Esophagus (tissue), 2 donors: ENCODE data around the gene ABCF1. TPM values are rescaled to one million over a fixed set of nuclear protein-coding genes. Genes with fewer than 3 reads are reported as not detected.
"Not testable (repeated sequence)": the region's sequence is repeated elsewhere in the genome, so short reads cannot be mapped to it uniquely, and the experiment has no call there.

Experiments
- H3K27ac ChIP-seq, 2 donors: one replicate each; pipeline ENCODE4 v1.5.1; 2013; ENCODE audit warnings: low read depth in 2 of 2, mild to moderate bottlenecking in 2 of 2, inconsistent platforms in 1 of 2, low read length in 1 of 2, moderate library complexity in 1 of 2
- H3K27me3 ChIP-seq, 2 donors: one replicate each; pipeline ENCODE4 v1.6.1; 2013; ENCODE audit warnings: low read length in 2 of 2, control low read depth in 1 of 2, mild to moderate bottlenecking in 1 of 2; ENCODE audit not compliant: insufficient read depth in 2 of 2, control insufficient read depth in 1 of 2
- H3K36me3 ChIP-seq, 2 donors: one replicate each; pipeline ENCODE4 v1.6.1; 2013; ENCODE audit warnings: low read length in 1 of 2; ENCODE audit not compliant: control insufficient read depth in 2 of 2, insufficient read depth in 2 of 2
- H3K4me1 ChIP-seq, 2 donors: one replicate each; pipeline ENCODE4 v1.6.1; 2013; ENCODE audit warnings: low read length in 1 of 2; ENCODE audit not compliant: control insufficient read depth in 2 of 2, insufficient read depth in 2 of 2
- H3K4me3 ChIP-seq, 2 donors: one replicate each; pipeline ENCODE4 v1.5.1; 2013; ENCODE audit warnings: low read length in 2 of 2, mild to moderate bottlenecking in 2 of 2, low read depth in 1 of 2, moderate library complexity in 1 of 2
- H3K9me3 ChIP-seq, 2 donors: one replicate each; pipeline ENCODE4 v1.6.1; 2013; ENCODE audit warnings: mild to moderate bottlenecking in 2 of 2, low read depth in 1 of 2, low read length in 1 of 2, moderate library complexity in 1 of 2; ENCODE audit not compliant: control insufficient read depth in 2 of 2, insufficient read depth in 1 of 2
- WGBS, 2 donors: extraction: QIAGEN DNeasy Blood & Tissue Kit; methylation state at CpG; one replicate each; pipeline ENCODE4 v1.1.7; 2013; 5-methylcytosine and 5-hydroxymethylcytosine counted together
- polyA plus RNA-seq, 2 donors: library from polyadenylated mRNA; stranded (reverse); fragments of 200-250 nt; gene quantifications; one replicate each; pipeline ENCODE4 v1.2.3, GENCODE V29; 2013
- donor health status: healthy with polysubstance abuse.
- donor health status: Bipolar disorder and iron deficiency.

The ABCF1 gene
- 10 to 100 TPM; 17.7 to 23.8 TPM for polyA plus RNA-seq

- H3K36me3 ChIP-seq: no peaks in the 10 kb centered on the region
Observed at GRCh38 chr6:30571075-30571761, at the start of gene ABCF1. Gene ABCF1, plus strand, starts transcription at chr6:30571442. Its CDS starts 46 bp downstream, at chr6:30571488.

DNA sequence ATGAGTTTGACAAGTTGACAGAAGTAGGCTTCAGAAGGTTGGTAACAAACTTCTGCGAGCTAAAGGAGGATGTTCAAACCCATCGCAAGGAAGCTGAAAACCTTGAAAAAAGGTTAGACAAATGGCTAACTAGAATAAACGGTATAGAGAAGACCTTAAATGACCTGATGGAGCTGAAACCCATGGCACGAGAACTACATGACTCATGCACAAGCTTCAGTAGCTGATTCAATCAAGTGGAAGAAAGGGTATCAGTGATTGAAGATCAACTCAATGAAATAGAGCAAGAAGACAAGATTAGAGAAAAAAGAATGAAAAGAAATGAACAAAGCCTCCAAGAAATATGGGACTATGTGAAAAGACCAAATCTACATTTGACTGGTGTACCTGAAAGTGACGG, 49.3 kb upstream of the ABCF1 start:
- not testable (repeated sequence) for H3K27me3 ChIP-seq, H3K36me3 ChIP-seq, H3K4me1 ChIP-seq, H3K9me3 ChIP-seq, H3K4me3 ChIP-seq, H3K27ac ChIP-seq
- 75 to 80% methylated on average over 5 of the region's 5 CpGs for WGBS, 2 donors

More at GRCh38 chr6:30571075-30571761, at the start of gene ABCF1:
- Histone ChIP-seq H3K9me3 (no peaks in the 10 kb centered on the region), H3K27ac (peak within 1 kb of the TSS; percentile 91 to 94), H3K27me3 (no peaks in the 10 kb centered on the region), H3K4me1 (peaks cover 2 to 3% of the 10 kb centered on the region in 2 donors), H3K4me3 (peak within 1 kb of the TSS; percentile 61 to 88)
- 0% methylated on average over 59 of the region's 59 CpGs for WGBS, 2 donors

DNA sequence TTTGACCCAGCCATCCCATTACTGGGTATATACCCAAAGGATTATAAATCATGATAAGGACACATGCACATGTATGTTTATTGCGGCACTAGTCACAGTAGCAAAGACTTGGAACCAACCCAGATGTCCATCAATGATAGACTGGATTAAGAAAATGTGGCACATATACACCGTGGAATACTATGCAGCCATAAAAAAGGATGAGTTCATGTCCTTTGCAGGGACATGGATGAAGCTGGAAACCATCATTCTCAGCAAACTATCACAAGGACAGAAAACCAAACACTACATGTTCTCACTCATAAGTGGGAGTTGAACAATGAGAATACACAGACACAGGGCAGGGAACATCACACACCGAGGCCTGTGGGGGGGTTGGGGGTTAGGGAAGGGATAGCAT, 44.8 kb upstream of the ABCF1 start:
- not testable (repeated sequence) for H3K9me3 ChIP-seq, H3K27ac ChIP-seq, H3K4me3 ChIP-seq, H3K27me3 ChIP-seq, H3K4me1 ChIP-seq, H3K36me3 ChIP-seq
- 96 to 98% methylated on average over 3 of the region's 3 CpGs for WGBS, 2 donors

DNA sequence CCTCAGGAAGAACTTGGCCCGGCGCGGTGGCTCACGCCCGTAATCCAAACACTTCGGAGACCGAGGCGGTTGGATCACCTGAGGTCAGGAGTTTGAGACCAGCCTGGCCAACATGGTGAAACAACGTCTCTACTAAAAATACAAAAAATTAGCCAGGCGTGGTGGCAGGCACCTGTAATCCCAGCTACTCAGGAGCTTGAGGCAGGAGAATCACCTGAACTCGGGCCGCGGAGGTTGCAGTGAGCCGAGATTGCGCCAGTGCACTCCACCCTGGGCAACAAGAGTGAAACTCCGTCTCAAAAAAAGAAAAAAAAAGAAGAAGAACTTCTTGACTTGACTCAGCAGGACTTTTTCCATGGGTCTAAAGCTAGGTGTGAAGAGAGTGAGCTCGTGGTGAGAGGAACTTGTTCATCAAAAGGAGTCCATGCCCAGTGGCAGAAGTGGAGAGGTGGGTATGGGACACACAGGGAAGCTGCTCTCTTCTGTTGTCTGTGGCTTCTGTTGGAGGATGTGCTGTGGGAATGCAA, 41.8 kb upstream of the ABCF1 start:
- peak overlapping the region in 1 of 2 donors; percentile 3 for H3K27ac ChIP-seq
- not testable (repeated sequence) for H3K36me3 ChIP-seq, H3K4me3 ChIP-seq, H3K27me3 ChIP-seq, H3K9me3 ChIP-seq, H3K4me1 ChIP-seq
- WGBS, 2 donors: 87 to 90% methylated on average over 17 of the region's 17 CpGs

DNA sequence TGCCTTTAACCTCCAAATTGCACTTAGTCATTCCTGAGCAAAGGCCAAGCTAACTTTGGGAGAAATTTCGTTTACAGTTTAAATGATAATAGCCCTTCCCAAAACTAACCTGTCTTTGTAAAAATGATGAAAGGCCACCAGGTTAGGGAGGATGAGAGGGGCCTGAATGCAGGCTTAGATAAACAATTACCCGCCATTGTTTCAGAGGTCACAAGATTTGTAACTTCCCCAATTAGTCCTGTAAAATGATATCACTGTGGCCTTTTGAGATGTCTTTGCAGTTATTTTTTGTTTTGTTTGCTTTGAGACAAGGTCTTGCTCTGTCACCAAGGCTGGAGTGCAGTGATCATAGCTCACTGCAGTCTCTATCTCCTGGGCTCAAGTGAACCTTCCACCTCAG, 41.2 kb upstream of the ABCF1 start:
- Histone ChIP-seq H3K36me3 (no peaks in the 10 kb centered on the region), H3K27ac (no peak overlapping the region), H3K4me1 (no peaks in the 10 kb centered on the region), H3K9me3 (no peaks in the 10 kb centered on the region), H3K27me3 (no peaks in the 10 kb centered on the region), H3K4me3 (no peak overlapping the region)
- 54 to 66% methylated on average over 2 of the region's 2 CpGs for WGBS, 2 donors

DNA sequence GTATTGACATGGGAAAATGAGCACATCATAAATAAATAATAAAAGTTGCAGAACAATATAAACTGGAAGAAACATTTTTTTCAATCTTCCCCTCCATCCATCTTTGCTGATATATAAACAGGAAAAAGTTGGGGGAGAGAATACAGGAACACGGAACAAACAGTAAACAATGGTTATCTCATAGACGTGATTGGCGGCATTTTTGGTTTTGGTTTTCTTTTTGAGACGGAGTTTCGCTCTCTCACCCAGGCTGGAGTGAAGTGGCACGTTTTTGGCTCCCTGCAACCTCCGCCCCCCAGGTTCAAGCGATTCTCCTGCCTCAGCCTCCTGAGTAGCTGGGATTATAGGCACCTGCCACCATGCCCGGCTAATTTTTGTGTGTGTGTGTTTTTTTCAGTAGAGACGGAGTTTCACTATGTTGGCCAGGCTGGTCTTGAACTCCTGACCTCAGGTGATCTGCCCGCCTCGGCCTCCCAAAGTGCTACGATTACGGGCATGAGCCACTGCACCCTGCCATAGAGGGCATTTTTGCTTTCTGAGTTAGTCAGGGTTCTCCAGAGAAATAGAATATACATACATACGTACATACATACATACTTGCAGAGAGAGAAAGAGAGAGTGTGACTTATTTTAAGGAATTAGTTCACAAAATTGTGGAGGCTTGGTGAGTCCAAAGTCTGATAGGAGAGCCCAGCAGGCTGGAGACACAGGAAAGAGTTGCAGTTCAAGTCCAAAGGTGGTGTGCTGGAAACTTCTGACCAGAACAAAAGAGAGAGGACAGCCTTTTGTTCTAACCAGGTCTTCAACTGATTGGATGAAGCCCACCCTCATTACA, 37.6 kb upstream of the ABCF1 start:
- Histone ChIP-seq H3K36me3 (no peaks in the 10 kb centered on the region), H3K27ac (no peak overlapping the region), H3K27me3 (no peaks in the 10 kb centered on the region), H3K4me3 (no peak overlapping the region), H3K9me3 (no peaks in the 10 kb centered on the region), H3K4me1 (no peaks in the 10 kb centered on the region)
- WGBS, 2 donors: 72 to 80% methylated on average over 15 of the region's 15 CpGs

DNA sequence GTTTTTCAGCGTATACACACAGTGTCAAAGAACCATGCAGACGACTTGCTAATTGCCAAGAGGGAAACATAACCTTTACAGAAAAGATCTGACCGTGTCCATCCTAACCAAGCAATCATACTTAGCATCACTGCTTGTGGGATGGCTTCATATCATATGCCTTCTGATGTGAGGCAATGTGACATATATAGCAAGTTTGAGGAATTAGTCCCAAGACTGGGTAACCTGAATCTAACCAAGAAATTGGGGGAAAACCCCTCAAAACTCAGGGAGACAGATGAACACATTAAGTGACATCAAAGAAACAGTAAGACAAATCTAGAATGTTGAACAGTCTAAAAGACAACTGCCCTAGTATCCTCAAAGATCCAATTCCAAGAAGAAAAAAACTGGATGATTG, 33.3 kb upstream of the ABCF1 start:
- 72 to 85% methylated on average over 3 of the region's 3 CpGs for WGBS, 2 donors

GRCh38 chr6:30541515-30542403, 29.5 kb upstream of the ABCF1 start:
- Histone ChIP-seq H3K4me1 (no peaks in the 10 kb centered on the region), H3K27me3 (no peaks in the 10 kb centered on the region), H3K4me3 (peak overlapping the region; percentile 4 to 38), H3K36me3 (peaks cover 0 to 8% of the 10 kb centered on the region in 2 donors), H3K9me3 (no peaks in the 10 kb centered on the region), H3K27ac (peak overlapping the region in 1 of 2 donors; percentile 35)
- WGBS, 2 donors: 13% methylated on average over 23 of the region's 23 CpGs

More for the DNA sequence above, 33.3 kb upstream of the ABCF1 start:
- no peak overlapping the region for H3K27ac ChIP-seq
- no peaks in the 10 kb centered on the region for H3K27me3 ChIP-seq
- H3K4me3 ChIP-seq: no peak overlapping the region
- no peaks in the 10 kb centered on the region for H3K9me3 ChIP-seq
- H3K4me1 ChIP-seq: no peaks in the 10 kb centered on the region
- no peaks in the 10 kb centered on the region for H3K36me3 ChIP-seq

GRCh38 chr6:30542404-30542725, 28.9 kb upstream of the ABCF1 start:
- no peaks in the 10 kb centered on the region for H3K4me1 ChIP-seq
- H3K9me3 ChIP-seq: no peaks in the 10 kb centered on the region
- WGBS, 2 donors: 26 to 30% methylated on average over 4 of the region's 4 CpGs
- H3K27ac ChIP-seq: peak overlapping the region in 1 of 2 donors; percentile 35
- H3K27me3 ChIP-seq: no peaks in the 10 kb centered on the region
- no peak overlapping the region for H3K4me3 ChIP-seq
- peaks cover 6 to 11% of the 10 kb centered on the region in 2 donors for H3K36me3 ChIP-seq
